Medulla oblongata (tissue), 1 donor: ENCODE results near the gene MYLIP.
A peak's percentile ranks its signal among the peaks of the same experiment; 100 is the strongest.

Experiments
- DNase-seq: peaks from one replicate; pipeline ENCODE4 v3.0.0-alpha.2; 2015; ENCODE audit errors: extremely low spot score

The MYLIP gene

DNA sequence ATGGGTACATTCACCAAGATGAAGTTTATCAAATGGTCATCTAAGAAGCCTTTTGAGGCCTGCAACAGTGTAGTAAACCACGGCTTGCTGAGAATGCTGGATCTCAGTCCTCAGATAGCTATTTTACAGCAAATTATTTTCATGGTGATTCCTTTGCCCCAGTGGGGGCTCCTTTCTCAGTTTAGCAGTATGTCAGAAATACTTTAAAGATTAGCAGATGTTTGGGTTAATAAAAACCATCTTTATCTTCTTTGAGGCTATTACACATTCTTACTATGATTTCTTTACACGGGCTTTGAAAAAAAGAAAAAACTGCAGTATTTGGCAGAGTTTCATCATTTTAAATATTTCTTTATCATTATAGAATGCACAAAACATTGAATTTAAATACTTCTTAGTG, 10.7 kb downstream of the MYLIP start:
- DNase-seq = no peak

DNA sequence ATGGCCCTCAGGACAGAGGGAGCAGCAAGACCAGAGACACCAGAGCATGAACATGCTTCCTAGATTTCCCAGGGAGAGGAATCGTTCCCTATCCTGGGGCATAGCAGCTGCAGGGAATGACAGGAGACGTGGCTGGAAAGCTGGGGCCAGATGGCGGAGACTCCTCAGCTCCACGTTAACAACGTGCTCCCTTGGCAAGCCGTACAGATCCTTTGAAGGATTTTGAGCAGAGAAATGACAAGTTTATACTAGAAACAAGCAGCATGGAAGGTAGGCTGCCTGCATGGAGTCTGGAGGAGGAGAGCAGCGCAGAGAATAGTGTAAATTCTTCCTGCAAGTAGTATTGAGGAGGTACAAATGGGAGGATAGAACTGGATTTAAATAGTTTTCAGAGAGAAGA, 11.7 kb downstream of the MYLIP start:
- DNase-seq = no peak

DNA sequence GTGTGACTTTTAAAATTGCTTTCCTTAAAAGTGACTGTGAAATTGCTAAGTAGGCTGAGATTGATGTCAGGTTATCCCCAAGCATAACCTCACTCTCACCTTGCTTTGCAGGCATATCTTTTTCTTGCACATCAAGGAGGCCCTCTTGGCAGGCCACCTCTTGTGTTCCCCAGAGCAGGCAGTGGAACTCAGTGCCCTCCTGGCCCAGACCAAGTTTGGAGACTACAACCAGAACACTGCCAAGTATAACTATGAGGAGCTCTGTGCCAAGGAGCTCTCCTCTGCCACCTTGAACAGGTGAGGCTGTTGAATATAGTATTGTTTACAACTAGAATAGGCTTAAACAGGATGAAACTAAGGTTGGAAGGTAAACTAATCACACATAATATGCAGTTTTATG, 12.6 kb downstream of the MYLIP start:
- no peak for DNase-seq

DNA sequence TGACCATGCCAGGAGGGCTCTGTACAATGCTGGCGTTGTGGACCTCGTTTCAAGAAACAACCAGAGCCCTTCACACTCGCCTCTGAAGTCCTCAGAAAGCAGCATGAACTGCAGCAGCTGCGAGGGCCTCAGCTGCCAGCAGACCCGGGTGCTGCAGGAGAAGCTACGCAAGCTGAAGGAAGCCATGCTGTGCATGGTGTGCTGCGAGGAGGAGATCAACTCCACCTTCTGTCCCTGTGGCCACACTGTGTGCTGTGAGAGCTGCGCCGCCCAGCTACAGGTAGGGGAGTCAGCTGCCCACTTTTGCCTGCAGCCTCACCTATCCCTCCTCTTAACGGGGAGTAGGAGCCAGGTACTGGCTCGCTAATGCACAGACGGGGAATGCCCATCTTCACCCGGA, 16.2 kb downstream of the MYLIP start:
- no peak for DNase-seq

DNA sequence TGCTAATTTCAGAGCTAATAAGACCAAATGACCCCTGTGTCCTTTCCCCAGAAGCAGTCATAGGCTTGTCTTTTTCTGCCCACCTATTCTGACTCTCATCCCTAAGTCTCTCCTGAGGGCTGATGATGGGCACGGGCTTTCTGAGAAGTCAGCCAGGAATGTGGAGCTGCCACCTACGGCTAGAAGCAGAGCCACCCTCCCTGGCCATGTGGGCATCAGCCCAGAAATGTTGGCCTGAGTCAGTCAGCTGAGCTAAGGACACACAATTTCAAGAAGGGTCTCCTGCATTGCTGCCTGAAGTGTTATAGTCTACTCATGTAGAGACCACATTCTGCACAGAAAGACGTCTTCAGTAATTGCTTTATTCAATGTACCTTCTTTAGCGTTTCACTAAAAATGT, 17.1 kb downstream of the MYLIP start:
- DNase-seq = no peak

DNA sequence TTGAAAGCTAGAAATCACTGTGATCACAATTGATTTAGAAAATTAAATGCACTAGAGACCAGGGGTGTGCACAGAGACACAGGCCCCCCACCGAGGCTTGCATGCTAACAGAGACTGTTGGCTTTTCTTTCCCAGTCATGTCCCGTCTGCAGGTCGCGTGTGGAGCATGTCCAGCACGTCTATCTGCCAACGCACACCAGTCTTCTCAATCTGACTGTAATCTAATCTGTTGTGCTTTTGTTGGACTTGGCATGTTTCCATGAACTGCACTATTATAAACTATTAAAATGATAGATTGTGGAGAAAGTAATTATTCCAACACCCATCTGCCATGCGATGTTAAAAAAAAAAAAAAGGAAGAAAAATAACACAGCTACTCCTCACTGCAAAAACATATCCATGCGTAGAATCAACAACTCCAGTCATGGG, 17.7 kb downstream of the MYLIP start:
- DNase-seq = no peak

DNA sequence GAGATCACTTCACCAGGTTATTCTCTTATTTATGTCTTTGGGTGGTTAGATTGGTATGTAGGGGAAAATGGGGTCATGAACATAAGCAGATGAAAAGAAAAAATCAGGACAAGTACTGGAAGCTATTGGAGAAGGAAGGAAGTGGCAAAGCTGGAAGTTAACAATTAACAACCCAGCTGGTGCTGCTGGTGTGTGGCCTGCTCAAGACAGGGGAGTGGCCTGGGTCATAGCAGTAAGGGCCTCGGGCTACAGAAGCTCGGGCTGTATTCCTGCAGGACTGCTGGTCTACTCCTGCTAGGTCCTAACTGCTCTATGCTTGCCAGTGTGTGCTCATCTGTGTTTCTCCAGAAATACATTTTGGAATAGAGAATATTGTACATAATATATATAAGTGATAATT, 19.6 kb downstream of the MYLIP start:
- no peak for DNase-seq

DNA sequence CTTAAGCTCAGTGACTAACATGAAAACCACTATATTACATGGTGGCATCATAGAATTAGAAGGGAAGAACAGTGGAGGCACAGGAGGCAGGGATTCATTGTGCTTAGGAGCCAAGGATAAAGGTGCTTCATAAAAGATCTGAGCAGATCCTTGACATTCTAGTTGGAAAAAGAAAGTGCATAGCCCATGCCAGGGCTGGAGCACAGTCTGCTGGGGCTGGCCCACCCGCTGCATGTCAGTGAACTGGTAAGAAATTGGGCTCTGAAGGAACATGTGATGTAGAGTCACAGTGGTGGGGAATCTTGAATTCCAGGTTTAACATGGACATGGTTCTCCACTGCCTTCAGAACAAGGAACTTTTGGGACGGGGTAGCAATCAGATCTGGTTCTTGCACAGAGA, 20.4 kb downstream of the MYLIP start:
- DNase-seq = no peak

DNA sequence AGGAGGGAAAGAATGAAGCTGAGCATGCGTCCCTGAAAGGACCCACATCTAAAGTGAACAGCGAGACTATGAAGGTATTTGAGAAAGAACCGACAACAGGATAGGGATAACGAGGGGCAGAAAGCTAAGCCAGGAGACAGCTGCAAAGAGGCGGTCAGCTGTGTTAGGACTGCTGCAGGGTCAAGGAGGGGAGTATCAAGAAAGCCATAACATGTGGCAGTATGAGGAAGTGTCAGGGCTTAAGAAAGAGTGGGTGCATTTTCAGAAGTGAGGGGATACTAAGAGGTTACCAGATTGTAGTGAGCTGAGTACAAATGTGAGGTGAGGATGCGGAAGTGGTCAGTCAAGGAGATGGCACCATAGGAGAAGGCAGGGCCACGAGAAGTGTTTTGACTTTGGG, 21.2 kb downstream of the MYLIP start:
- no peak for DNase-seq

DNA sequence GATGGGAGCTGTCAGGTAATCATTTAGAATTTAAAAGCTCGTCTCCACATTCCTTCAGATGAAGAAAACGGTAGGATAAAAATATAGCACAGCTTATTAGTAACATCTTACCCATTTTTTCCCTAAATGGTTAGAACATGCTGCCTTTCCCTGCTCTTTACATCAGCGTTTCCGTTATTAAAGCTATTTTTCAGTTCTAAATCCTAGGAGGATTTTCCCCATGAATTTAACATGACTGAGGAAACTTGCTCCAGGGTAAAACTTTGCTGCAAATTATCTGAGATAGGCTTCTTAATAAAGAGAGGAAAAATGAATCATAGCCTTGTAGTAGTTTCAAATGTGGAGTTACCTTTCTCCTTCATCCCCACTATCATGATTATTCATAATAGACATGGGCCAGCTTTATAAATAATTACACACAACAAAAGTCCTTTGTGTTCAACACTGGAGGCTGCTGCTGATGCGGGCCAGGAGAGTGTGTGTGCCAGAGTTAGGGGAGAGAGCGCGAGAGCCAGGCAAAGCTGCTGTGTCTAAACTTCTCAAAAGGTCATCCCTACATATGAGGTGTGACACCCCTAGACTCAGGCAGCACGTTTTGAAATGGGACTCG, 24.4 kb downstream of the MYLIP start:
- DNase-seq = peak; percentile 75

DNA sequence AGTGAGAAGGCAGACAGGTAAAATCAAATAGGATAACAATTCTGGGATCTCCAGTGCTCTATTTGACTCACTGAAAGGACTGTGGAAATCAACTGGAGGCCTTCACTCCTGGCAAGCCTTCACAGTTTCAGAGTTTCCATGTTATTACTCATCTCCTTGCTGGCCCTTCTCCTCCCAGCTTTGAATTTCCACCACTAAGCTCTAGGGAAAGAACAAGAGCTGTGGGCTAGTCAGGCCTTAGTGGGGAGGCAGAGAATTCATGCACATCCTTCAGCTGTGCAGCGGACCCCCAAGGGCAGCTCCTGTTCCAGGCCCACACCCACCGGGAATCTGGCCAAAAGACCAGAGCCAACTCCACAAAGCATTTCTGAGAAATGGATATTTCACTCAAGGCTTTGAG, 26.0 kb downstream of the MYLIP start:
- no peak for DNase-seq

DNA sequence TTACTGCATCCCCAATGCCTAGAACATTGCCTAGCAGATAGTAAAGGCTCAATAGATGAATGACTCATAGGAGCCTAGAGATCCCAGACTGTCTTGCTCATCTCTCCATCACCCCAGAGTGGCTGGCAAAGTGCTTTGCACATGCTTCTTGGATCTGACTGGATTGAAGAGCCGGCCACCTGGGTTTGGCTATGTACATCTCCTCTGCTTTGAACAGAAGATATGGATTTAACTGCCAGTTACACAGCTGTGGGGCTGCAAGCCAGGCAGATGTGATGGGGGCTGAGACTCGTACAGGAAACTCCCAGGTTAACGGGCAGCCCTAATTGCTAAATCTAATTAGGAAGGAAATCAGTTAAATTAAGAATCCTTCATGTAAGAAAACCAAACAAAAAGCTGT, 28.6 kb downstream of the MYLIP start:
- no peak for DNase-seq

DNA sequence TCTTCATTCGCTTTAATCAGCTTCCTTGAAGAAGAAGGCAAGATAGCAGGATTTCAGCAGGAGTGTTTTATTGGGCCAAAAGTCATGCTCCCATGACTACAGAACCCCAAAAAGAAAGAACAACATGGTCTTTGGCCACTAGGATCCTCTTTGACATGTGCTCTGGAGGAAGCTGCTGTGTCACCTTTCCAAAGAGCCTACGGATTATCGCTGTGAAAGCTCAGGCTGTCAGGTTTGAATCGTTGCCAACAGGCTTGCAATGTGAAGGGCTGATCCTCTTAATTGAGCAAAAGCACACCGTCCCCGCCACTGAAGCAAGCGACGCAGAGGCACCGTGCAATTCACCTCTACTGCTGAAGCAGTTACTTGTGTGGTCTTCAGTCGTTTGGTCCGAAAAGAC, 29.0 kb downstream of the MYLIP start:
- DNase-seq = peak; percentile 37

DNA sequence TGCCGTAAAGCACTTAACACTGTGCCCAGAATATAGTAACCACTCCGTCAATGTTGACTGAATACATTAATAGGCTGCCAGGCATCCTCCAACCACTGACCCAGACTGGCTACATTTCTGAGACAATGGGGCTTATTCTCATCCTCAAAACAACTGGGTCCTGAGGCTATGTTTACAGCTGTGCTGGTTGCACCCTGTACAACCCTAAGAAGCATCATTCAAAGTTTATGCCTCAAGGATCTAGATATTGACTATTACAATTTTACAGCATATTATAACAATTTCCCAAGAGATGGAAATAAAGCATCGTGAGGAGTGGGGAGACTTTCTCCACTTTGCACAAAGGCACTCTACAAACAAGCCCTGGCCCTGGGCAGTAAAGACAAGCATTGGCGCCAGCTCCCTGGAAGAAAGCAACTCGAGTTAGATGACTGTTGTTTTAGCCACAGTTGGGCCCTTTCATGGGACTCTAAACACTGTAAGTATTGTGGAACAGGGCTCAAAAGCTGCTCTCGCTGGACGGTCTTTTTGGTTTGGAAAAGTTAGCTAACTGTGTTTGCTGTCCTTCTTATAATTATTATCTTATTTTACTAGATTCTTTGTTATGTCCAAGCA, 30.2 kb downstream of the MYLIP start:
- DNase-seq = peak; percentile 94

DNA sequence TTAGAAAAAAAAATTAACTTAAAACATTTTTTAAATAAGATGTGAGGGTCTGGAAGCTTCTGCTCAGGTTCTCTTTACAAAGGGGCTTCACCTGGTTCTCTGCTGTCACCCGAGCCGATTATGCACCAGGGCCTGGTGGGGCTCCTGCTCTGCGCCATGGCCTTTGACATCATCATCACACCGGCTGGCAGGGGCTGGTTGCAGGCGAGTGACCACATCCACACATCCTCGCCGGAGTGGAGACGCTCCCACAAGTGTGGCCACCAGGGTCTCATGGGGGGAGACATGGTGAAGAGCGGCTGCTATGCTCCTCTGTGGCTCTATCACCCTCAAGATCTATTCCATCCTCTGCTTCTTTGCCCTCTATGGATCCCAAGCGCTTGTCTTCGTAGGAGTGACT, 31.9 kb downstream of the MYLIP start:
- no peak for DNase-seq

DNA sequence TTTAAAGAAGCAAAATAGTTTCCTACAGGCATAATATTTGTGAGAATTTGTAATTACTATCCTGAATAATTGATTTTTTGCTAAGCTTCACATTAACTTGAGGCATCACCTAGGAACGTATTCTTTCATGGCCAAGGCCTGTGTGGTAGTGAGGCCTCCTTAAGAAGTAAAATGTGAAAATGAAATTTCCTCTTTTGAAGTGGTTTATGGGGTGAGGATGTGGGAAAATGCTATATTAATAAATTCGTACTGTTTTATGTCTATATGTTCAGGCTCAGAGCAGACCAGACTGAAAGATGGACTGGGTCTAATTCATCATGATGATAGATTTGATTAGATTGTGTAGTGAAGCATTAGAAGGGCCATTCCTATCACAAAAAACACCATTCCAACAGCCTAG, 33.1 kb downstream of the MYLIP start:
- no peak for DNase-seq

DNA sequence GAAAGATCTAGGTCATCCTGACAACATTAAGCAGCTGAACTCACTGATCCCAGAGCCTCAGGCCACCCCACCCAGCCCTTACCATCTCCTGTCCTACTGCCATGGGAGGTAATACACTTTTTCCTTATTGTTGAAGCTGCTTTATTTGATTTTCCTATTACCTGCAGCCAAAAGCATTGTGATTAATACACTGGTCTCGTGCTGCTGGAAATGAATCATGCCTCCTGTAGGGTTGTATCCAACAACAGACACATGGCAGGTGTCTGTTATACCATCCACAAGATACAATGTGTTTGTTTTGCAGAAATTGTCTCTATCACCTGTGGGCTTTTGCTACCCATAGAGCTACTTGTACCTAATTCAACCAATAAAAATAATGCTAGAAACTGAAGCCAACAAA, 34.2 kb downstream of the MYLIP start:
- DNase-seq = no peak

DNA sequence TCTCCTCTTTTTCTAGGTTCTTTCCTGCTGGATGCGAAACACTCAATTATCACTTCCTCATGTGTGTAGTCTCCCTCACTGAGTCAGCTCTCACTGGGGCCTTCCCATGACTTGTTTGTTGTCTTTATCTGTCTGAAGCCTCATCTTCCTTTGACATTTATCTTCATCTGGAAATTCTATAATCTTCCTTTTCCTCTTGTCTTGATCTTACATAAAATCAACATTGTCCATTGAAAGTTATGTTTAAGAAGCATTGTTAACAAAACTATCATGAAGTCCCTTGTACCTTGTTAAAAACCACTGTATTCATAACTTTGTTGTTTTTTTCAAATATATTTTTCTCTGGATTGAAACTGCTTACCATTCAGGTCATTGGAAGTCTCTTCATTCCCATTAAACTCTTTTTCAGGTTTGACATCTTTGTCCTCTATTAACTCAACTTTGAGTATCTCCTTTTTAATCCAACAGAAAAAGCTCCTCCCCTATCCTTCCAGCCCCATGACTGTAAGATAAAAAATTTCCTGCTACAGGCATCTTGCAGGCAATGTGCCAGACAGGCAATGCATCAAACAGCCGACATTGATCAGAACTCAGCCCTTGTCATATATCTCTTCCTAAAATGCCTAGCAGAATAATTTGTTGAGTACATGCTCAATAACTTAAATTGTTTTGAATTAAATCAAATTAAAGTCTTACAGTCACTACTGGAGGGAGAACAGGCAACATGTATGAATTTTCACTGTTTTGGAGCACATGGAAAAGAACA, 34.8 kb downstream of the MYLIP start:
- DNase-seq = no peak

DNA sequence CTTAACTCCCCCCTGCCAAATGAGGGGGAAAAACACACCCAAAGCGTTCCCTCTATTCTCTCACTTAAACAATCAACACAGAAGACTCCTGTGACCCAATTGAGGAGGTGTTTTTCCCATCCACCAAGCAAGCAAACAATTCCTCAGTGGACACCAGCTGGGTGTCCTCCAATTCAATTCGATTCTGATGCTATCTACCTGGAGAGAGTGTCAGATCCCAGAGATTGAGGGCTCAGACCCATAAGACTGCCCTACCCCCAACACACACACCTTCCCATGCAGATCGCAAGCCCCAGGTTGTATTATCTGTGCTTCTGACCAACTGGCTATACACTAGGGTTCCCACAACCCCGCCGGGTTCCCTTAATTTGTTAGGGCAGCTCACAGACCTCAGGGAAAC, 36.8 kb downstream of the MYLIP start:
- DNase-seq = no peak

DNA sequence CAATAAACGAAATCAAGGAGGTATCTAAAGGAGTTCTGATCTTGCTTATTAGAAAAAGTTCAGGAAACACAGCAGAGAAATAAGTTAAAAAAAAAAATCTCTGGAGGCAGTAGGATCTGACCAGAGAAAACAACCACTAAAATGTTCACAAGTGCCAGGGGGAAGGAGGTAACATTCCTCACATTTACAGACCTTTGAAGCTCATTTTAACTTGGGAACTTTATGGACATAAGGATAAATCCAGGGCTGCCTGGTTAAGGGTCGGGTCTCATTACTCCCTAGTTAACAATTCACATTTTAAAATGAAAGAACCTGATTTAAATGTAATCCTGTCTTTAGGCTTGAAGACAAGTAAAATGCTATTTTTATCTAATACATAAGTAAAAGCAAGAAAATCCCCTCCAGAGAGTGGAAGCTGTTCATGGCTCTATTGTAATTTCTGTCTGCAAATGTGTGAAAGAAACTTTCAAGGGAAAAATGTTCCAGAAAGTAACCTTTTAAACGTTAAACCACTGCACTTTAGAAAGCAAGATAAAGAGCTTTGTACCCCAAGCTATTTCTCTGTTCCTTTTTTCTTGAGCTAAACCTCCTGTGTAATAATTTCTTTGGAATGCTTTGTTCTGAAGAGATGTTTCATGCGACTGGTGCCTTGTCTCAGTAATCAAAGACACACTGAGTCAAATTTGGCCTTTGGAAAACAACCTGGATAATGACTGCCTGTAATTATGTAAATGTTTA, 38.2 kb downstream of the MYLIP start:
- DNase-seq = no peak

DNA sequence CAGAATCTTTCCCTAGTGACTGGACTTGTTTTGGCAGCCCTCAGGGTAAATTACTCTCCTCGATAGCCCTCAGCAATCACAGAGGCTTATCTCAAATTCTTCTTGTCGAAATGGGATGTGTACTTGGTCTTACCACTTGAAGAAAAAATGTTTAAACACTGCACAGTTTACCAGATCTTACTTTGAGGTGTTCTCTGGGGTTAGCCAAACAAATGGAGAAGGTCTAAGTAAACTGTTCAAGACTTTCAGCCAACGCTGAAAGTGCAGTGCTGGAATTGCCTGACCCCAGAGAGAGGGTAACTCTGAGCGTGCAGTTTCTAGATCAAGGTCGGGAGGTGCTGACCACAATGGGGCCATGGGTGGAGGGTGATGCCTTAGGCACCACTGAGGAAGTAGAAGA, 39.2 kb downstream of the MYLIP start:
- no peak for DNase-seq

DNA sequence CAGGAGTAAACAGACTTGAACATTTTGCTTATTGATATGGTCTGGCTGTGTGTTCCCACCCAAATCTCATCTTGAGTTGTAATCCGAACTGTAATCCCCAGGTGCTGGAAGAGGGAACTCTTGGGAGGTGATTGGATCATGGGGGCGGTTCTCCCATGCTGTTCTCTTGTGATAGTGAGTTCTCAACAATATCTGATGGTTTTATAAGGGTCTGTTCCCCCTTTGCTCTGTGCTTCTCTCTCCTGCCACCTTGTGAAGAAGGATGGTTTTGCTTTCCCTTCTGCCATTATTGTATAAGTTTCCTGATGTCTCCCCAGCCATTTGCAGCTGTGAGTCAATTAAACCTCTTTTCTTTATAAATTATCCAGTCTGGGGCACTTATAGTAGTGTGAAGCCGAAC, 40.0 kb downstream of the MYLIP start:
- peak; percentile 77 for DNase-seq

DNA sequence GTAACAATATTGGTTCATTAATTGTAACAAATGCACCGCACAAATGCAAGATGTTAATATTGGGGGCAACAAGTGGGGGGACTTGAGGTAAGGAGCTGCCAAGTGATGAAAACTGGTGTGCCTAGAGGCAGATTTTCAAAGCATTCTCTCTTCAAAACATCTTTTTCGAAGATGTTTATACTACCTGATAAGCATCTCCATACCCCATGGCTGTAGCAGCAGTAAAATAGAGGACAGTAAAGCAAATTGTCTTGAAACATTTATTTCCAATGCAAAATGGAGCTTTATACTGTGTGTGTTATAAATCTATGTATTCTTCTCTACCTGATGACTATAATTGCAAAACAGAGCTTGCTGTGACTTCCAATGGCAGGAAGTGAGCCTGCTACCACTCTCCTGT, 42.5 kb downstream of the MYLIP start:
- no peak for DNase-seq
